ENCODE results near the gene RNF151.

Gene RNF151

GRCh38 chr16:1976951-1977874 is 10.6 kb downstream of the RNF151 start:
- DNase-seq (ENCODE audit: low read depth, low spot score) = no peak

GRCh38 chr16:1977875-1978268 is 11.2 kb downstream of the RNF151 start:
- DNase-seq (ENCODE audit: low read depth, low spot score) = no peak

- DNase-seq (ENCODE audit: low read depth, low spot score) = no peak
These were observed 11.9 kb downstream of the RNF151 start for GRCh38 chr16:1978476-1979120.

GRCh38 chr16:1979271-1980029 is 12.8 kb downstream of the RNF151 start:
- peak; percentile 69 for DNase-seq (ENCODE audit: low read depth, low spot score)

- DNase-seq (ENCODE audit: low read depth, low spot score) = no peak
These were observed 13.5 kb downstream of the RNF151 start for GRCh38 chr16:1980030-1980769.

GRCh38 chr16:1980770-1981087 is 14.1 kb downstream of the RNF151 start:
- DNase-seq (ENCODE audit: low read depth, low spot score) = no peak

- DNase-seq (ENCODE audit: low read depth, low spot score) = no peak
These were observed 14.8 kb downstream of the RNF151 start, which contains the start of gene NOXO1 for GRCh38 chr16:1981398-1981836. TSS of gene NOXO1 (minus strand) at chr16:1981469. CDS start at chr16:1981179, 290 bp downstream.

- no peak for DNase-seq (ENCODE audit: low read depth, low spot score)
These were observed 15.4 kb downstream of the RNF151 start for GRCh38 chr16:1982013-1982433.

- no peak for DNase-seq (ENCODE audit: low read depth, low spot score)
These were observed 16.4 kb downstream of the RNF151 start for GRCh38 chr16:1982991-1983543.

- DNase-seq (ENCODE audit: low read depth, low spot score) = peak; percentile 95
These were observed 17.1 kb downstream of the RNF151 start, which contains the start of gene GFER for GRCh38 chr16:1983544-1984346. TSS of gene GFER (plus strand) at chr16:1984193. CDS start at chr16:1984219, 26 bp downstream.

GRCh38 chr16:1984347-1985225 is 17.9 kb downstream of the RNF151 start:
- DNase-seq (ENCODE audit: low read depth, low spot score) = peak; percentile 52

- no peak for DNase-seq (ENCODE audit: low read depth, low spot score)
These were observed 19.0 kb downstream of the RNF151 start for GRCh38 chr16:1985466-1986150.

GRCh38 chr16:1987198-1987597 is 20.5 kb downstream of the RNF151 start:
- DNase-seq (ENCODE audit: low read depth, low spot score) = no peak

GRCh38 chr16:1989209-1990100 is 22.8 kb downstream of the RNF151 start, which contains the start of gene SYNGR3:
TSS of gene SYNGR3 (plus strand) at chr16:1989970. CDS start at chr16:1990103, 133 bp downstream.
- no peak for DNase-seq (ENCODE audit: low read depth, low spot score)

GRCh38 chr16:1990101-1990350 is 23.4 kb downstream of the RNF151 start:
- DNase-seq (ENCODE audit: low read depth, low spot score) = no peak

GRCh38 chr16:1990351-1991134 is 23.9 kb downstream of the RNF151 start:
- peak; percentile 69 for DNase-seq (ENCODE audit: low read depth, low spot score)

- no peak for DNase-seq (ENCODE audit: low read depth, low spot score)
These were observed 24.5 kb downstream of the RNF151 start for GRCh38 chr16:1991135-1991551.
